ENCODE measurements around the gene MLKL.
"Not testable (repeated sequence)": the region's sequence is repeated elsewhere in the genome, so short reads cannot be mapped to it uniquely, and the experiment has no call there.

The MLKL gene

DNA sequence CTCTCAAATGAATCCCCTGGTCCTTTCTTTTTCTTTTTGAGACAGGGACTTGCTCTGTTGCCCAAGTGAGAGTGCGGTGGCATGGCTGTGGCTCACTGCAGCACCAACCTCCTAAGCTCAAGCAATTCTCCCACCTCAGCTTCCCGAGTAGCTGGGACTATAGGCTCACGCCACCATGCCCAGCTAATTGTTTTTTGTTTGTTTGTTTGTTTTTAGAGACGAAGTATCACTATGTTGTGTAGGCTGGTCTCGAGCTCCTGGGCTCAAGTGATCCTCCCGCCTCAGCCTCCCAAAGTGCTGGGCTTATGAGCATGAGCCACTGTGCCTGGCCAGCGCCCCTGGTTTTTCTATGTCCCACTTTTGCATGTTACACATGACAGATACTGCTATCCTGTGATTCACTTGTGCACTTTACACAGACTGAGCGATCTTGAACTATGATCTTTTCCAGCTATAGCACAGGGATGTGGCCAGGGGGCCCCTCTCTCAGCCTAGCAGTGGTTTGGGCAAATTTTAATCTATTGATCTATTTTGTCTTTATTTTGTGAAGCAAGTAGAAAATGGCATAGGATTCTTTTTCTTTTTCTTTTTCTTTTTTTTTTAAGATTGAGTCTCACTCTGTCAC is 31.3 kb upstream of the MLKL start:
- DNase-seq: no peak

DNA sequence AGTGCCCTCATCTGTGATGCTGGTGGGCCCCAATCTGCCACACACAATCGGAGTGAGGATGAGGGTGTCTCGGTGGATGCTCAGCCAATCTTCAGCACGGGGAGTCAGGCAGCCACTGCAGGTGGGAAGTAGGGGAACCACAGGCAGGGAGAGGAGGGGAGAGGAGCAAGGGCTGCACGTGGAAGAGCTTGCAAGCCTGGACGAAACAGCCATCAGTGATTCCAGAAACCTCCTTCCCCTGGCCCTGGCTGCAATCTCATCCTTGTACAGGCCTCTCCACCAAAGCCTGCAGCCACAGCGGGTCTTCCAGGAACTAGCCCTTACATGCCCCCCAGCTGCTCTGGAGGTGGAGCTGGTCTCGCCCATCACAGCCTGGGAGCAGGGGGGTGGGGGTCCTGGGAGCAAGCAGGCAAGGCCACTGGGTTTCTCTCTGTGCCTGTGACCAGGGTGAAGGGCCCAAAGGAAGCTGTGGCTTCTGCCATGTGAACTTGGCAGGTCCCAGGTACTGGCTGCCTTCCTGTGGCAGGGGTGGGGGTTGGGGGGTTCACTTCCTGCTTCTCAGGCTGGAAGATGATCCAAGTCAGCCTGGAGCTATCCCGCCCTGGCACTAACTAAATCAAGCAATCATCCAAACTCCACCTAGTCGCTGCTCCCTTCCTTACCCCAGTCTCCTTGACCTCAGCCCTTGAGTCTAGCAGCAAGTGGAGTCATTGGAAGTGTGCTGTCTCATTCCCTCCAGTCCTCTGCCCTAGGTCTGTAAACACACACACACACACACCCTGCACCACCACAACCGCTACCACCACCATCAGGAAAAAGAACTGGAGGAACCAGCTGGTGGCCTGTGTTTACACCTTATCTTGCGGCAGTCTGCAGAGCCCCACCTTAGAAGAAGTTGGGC is 29.4 kb upstream of the MLKL start:
- DNase-seq: no peak

DNA sequence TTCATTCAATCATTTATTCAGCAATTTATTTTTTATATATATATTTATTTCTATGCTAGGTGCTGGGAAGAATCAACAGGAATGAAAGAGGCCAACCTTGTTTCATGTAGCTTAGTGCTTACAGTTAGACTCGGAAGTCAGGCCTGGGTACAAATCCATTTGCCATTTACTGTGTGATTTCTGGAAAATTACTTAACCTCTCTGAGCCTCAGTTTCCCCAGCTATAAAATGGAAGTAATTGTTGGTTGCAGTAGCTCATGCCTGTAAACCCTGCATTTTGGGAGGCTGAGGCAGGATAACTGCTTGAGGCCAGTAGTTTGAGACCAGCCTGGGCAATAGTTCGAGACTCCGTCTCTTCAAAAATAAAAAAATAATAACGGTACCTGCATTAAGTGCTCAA is 27.2 kb upstream of the MLKL start:
- DNase-seq: no peak

DNA sequence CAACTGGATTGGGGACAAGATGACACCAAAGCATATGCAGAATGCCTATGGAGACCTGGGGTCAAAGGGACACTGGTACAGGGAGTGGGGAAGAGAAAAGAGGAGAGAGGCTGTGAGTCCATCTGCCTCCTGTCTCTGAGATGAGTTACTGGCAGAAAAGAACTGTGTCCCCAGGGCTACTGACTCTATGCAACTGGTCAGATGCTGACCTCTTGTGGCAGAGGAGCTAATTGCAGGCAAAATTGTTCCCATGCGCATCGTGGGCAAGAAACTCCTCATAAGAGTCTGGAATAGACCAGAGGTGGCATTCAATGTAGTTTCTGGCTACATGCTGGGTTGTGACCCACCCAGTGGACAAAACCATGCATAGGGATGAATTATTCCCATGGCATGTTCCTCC is 26.1 kb upstream of the MLKL start:
- no peak for DNase-seq

DNA sequence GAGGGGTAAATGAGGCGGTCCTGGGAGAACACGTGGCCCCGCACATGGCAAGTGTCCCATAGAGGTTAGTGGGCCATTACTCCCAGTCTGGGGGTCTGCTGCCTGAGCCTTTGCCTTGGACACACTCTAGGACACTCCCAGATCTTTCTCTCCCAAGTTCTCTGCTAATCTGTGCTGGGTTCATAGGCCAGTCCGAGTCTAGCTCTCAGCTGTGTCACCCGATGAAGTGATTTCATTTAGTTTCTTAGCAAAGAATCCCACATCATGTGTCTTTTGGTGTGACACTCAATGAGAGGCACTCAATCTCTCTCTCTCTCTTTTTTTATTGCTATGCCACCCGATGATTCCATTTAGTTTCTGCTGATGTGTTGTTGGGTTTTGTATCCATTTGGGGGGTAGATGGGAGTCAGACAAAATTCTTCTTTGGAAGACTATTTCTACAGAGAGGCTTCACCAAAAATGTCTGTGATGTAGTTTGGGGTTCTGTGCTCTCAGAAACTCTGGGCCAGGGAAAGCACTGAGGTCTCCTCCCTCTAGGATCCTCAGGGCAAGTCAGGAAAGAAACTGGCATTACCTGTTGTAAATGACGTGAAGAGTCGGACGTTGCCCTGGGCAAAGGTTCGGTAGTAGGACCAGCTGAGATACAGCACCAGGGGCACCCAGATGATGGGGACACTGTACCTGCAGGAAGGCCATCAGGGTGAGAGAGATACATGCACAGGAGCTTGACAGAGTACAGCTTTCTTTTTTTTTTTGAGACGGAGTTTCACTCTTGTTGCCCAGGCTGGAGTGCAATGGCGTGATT is 25.2 kb upstream of the MLKL start:
- DNase-seq: no peak

DNA sequence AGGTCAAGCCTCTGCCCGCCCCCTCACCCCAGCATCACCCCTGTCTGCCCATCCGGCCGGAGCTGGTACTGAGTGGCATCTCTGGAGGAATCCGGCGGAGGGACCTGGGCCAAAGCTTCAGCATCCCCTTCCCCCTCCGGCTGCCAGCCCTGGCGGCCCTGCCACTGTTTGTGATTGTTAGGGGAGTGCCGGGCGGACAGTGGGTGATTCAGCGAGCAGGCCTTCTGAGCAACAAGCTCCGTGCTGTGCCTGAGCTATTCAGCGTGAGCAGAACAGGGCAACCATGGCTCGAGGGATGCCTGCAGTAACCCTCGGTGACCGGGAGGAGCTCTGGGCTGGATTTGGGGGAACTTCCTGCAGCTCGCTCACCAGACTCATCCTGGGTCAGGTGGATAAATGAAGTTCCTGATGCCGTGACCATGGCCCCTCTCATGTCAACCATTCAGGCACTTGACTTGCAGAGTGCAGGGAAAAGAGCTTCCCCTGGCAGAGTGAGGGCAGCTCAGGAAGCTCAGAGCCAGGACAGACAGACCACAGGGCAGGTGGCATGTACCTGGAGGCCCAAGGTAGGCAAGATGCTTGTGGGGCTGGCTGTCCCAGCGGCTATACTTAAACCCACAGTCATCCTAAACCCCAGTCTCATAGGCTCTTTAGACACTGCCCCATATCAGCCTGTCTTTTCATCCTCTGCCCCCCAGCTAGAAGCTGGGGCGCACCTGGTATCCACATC is 24.3 kb upstream of the MLKL start:
- DNase-seq: no peak

DNA sequence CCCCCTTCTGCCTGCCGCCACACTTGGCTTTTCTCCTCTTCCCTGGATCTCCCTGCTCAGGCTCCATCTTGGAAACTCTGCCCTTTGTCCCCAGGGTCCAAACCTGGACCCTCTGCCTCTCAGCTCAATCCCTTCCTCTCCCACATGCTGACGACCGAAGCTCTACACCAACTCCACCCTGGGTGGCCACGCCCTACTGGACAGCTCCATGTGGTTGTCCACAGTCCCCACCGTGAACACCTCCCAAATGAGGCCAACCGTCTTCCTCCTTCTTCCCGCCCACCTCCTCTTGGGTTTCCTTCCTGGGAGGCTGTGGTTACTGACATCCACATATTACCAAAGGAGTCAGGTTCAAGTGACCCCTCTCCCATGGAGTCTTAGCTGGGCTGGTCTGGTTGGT is 22.6 kb upstream of the MLKL start:
- no peak for DNase-seq

DNA sequence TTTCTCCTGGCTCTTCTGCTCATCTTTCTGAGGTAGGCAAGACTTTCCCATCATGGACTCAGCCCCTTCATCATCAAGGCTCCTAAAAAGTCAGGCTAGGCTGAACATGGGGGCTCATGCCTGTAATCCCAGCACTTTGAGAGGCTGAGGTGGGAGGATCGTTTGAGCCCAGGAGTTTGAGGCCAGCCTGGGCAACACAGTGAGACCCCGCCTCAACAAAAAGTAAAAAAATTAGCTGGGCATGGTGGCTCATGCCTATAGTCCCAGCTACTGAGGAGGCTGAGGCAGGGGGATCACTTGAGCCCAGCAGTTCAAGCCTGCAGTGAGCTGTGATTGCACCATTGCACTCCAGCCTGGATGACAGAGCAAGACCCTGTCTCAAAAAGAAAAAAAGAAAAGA is 21.5 kb upstream of the MLKL start:
- not testable (repeated sequence) for DNase-seq

DNA sequence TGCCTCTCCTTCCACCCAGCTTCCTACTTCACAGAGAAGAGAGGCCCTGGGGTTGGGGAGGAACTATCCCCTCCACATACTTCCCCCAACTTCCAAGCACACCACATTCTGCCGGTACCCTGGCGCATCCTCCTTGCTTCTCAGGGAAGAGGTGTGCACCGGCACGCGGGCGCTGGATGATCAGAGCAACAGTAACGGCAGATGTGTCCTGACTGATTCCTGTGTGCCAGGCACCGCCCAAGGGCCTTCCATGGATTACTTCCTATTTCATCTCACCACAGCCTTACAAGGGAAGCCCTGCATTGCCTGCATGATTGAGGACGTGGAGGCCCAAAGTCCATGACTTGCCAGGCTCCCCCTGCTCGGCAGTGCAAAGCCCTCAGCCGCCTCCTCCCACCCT is 21.1 kb upstream of the MLKL start:
- no peak for DNase-seq

DNA sequence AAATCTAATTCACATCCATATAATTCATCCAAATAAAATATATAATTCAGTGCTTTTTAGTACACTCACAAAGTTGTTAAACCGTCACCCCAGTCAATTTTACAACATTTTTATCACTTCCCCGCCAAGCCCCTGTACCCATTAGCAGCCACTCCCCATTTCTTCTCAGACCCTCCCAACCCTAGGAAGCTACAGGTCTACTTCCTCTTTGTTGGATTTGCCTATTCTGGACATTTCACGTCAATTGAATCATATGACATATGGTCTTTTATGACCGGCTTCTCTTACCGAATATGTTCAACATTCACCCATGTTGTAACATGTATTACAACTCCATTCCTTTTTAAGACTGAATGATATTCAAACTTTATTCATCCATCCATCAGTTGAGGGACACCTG is 19.9 kb upstream of the MLKL start:
- DNase-seq: no peak

DNA sequence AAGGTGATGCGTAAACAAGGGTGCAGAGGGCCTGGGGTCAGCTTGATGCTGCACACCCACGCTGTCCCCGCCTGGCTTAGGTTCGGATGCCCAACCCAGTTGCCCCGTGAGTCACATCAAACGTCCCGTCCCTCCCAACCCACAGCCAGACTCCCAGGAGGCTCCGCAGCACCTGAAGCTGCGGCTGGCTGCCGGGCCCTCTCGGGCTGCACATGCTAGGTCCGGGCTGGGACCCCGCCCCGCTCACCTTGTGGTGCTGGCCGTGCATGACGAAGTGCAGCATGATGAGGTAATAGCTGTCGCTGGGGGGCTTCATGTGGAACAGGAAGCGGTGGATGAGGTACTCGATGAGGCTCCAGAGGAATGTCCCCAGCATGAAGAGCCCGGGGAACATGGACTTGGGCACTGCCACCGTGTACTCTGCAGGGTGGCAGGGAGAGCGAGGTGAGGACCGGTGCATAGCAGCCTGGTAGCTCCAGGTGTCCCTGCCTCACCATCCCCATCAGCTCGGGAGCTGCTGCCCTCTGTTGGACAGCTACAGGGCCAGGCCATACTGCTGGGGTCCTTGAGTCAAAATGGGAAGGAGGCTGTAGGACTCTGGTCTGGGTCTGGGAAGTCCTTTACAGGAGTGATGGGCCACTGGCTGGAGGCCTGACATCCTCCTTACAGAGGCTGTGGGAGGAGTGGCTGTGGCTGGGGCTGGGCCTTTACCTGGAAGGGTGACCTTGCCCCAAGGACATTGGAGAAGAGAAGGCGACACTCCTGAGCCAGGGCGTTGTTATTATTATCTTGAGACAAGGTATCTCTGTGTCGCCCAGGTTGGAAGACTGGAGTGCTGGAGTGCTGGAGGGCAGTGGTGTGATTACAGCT is 18.3 kb upstream of the MLKL start:
- DNase-seq: no peak

DNA sequence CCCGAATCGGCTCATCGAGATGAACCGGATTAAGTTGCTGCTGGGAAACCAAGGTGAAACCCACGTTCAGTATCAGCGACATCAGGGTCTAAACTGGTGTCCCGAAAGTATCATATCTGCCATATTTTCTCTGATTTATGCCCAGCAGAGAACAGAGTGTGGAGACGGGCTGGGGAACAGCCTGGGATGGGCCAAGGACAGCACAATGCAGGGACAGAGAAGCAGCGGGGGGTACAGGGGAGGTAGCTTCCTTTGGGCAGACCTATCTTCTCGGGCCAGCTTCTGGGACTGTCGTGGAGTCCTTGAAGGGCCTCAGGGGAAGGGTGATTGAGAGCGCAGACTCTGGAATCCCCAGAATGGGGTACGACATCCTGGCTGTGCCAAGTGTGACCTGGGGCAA is 17.5 kb upstream of the MLKL start:
- no peak for DNase-seq

DNA sequence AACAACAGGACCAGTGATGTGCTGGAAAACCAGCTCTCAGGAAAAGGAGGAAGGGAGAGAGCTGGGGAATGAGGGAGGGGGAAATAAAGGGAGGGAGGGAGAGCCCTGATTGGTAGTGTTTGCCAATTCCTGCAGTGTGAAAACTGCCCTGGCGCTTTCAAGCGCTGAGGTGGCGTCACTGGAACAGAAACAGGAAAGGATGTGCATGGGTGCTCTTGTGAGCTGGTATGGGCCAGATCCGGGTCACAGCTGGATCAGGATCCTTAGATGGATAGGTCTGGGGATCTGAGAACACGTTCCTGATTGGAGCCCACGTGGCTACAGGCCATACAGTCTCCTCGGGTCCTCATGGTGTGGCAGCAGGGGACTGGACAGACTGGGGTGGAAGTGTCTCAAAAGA is 16.7 kb upstream of the MLKL start:
- no peak for DNase-seq

DNA sequence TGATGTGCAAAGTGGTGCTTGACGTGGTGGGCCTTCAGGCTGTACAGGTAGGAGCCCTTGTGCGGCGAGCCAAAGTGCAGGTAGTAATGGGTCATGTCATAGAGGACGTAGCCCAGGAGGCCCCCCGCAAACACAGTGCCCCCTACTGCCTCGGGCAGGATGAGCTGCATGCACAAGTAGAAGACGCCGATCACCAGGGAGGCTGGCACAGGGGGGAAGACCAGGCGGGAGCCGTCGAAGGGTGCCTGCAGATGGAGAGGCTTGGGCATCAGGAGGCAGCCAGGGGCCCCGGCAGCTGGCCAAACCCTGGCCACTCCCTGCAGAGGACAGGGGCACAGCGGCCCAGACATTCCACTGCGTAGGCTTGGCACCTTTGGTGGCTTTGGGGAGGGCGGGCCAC is 15.7 kb upstream of the MLKL start:
- DNase-seq: no peak

DNA sequence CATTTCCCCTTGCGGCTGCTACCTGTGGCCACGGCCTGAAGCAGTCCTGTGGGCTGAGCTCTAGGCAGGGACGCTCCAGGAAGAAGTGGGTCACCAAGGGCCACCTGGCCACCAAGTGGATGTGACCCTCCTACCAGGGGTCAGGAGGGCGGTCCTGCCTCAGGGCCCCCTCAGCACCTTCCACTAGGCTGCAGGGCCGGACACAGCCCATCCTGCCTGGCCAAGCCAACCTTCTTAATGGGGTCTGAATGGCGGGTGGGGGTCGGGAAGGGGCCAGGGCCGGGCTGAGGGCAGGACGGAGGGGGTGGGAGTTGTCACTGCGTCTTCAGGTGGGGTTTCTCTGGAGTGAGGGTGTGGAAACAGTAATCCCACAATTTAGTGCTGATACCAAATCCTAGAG is 13.2 kb upstream of the MLKL start:
- DNase-seq: no peak

DNA sequence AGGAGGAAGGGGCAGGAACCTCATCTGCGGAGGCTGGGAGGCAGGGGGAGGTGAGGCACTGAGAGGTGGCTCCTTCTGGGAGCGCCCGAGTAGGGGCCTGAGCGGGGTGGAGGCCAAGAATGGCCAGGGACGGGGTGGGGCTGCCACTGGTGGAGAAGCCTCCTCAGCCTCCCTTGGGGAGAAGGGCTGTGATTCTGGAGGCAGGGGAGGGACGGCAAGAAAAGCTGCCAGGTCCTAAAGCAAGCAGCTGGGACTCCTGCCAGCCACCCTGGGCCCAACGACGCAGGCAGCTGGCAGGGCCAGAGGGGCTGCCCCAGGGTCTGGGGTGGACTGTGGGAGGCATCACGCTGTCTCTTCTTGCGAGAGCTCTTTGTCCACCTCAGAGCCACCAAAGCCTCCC is 12.7 kb upstream of the MLKL start:
- DNase-seq: no peak

DNA sequence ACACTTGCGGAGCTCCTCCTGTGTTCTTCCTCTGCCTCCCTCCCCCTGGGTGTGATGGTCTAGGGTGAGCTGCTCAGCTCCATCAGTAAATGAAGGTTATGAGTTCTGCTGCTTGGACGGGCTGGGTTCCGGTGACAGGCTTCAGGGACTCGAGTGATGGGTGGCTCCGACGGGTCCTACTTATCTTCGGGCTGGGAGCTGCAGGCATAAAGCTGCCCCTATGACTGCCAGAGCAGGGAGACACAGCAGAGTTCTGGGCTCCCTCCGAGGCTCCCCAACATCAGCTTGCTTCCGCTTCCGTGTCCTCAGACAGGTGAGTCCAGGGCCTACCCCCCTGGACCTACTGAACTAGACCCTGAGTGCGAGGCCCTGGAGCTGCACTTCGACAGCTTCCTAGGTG is 11.3 kb upstream of the MLKL start:
- DNase-seq: no peak

DNA sequence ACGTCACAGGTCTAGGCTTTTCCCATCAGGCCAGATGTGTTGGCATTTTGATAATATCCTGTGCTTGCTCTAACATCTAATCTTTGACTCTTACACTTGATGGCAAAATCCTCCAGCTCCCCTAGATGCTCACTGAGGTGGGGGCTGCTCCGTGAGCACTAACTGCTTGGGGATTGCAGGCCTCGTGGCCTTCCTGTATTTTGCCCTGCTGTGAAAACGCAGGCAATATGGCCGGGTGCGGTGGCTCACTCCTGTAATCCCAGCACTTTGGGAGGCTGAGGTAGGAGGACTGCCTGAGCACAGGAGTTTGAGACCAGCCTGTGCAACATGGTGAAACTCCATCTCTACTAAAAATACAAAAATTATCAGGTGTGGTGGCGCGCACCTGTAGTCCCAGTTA is 9.7 kb upstream of the MLKL start:
- DNase-seq: no peak

DNA sequence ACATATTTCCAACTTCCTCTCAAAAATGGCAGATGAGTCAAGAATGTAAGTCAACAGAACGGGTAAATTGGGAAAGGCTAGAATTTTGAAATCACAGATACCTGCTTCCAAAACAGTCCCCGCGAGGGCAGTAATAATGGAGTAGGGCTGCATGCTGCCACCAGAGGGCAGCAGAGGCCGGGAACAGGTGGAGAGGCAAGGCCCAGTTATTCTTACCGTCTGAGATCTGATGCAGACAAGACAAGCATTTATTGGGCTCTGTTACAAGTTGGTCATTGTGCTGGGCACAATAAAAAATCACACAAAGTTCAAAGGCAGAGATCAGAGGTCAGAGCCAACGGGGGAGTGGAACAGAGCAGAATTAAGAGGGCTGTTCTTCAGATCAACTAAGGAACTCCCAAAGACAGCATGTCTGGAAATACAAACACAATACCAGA is 8.8 kb upstream of the MLKL start:
- no peak for DNase-seq

DNA sequence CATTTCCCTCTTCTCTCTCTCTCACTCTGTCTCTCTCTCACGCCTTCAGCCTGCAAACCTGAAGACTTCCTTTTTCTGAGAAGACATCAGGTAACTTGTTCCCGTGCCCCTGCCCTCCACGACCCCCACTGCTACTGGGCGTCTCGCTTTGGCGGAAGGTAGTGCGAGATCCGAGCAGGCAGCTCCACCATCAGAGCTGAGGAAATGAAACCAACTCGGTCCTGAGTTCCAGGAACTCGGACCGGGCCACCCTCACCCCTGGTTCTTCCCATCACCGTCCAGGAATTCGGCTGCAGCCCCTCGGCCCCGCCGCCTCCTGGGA is 585 bp downstream of the MLKL start:
- DNase-seq: no peak

DNA sequence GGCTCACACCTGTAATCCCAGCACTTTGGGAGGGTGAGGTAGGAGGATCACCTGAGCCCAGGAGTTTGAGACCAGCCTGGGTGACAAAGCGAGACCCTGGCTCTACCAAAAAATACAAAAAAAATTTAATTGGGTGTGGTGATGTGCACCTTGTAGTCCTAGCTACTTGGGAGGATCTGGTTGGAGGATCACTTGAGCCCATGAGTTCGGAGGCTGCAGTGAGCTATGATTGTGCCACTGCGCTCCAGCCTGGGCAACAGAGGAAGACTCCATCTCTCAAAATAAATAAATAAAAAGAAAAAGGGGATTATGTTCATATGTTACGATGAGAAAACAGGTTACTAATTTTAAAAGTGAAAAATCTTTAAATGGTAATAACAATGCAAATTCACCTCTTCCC is 996 bp downstream of the MLKL start:
- no peak for DNase-seq

DNA sequence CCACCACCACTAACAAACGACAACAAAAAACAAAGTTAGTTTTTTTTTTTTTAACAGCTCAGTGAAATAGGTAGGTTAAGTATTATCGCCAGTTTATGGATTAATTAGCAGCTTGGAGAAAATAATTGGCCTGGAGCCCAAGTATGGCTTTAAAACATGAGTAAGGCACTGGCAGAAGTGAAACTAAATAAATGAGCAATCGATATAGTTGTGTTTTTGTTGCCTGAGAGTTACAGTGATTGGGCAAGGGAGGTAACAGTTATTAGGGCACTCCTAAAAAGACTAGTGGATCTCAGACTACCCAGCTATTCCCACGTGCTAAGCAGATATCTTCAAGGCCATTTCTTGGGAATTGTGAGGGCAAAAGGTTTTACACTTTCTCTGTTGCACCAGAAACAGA is 2.4 kb downstream of the MLKL start:
- no peak for DNase-seq
